ENCODE results near the gene CMSS1.

CMSS1 gene

GRCh38 chr3:100040451-100041225 is 223.0 kb downstream of the CMSS1 start:
- H3K4me3 ChIP-seq (ENCODE audit: low read length), result no peak overlapping the region
- TF ChIP-seq, protein P1, sequence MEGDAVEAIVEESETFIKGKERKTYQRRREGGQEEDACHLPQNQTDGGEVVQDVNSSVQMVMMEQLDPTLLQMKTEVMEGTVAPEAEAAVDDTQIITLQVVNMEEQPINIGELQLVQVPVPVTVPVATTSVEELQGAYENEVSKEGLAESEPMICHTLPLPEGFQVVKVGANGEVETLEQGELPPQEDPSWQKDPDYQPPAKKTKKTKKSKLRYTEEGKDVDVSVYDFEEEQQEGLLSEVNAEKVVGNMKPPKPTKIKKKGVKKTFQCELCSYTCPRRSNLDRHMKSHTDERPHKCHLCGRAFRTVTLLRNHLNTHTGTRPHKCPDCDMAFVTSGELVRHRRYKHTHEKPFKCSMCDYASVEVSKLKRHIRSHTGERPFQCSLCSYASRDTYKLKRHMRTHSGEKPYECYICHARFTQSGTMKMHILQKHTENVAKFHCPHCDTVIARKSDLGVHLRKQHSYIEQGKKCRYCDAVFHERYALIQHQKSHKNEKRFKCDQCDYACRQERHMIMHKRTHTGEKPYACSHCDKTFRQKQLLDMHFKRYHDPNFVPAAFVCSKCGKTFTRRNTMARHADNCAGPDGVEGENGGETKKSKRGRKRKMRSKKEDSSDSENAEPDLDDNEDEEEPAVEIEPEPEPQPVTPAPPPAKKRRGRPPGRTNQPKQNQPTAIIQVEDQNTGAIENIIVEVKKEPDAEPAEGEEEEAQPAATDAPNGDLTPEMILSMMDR (IDR thresholded peaks at IDR 0.05; ENCODE audit: insufficient read depth, low read depth, low read length, missing control alignments), result no peak
- DNase-seq (ENCODE audit: low read depth), result peak; percentile 19

GRCh38 chr3:100041328-100041749 is 223.7 kb downstream of the CMSS1 start:
- TF ChIP-seq, protein P1 (IDR thresholded peaks at IDR 0.05; ENCODE audit: insufficient read depth, low read depth, low read length, missing control alignments), result no peak
- no peak overlapping the region for H3K4me3 ChIP-seq (ENCODE audit: low read length)
- DNase-seq (ENCODE audit: low read depth), result peak; percentile 76

GRCh38 chr3:100042166-100042981 is 224.7 kb downstream of the CMSS1 start:
- TF ChIP-seq, protein P1 (IDR thresholded peaks at IDR 0.05; ENCODE audit: insufficient read depth, low read depth, low read length, missing control alignments), result no peak
- no peak overlapping the region for H3K4me3 ChIP-seq (ENCODE audit: low read length)
- peak; percentile 80 for DNase-seq (ENCODE audit: low read depth)

- H3K4me3 ChIP-seq (ENCODE audit: low read length), result no peak overlapping the region
- TF ChIP-seq, protein P1 (IDR thresholded peaks at IDR 0.05; ENCODE audit: insufficient read depth, low read depth, low read length, missing control alignments), result no peak
- no peak for DNase-seq (ENCODE audit: low read depth)
These were observed 225.6 kb downstream of the CMSS1 start for GRCh38 chr3:100043271-100043670.

DNA sequence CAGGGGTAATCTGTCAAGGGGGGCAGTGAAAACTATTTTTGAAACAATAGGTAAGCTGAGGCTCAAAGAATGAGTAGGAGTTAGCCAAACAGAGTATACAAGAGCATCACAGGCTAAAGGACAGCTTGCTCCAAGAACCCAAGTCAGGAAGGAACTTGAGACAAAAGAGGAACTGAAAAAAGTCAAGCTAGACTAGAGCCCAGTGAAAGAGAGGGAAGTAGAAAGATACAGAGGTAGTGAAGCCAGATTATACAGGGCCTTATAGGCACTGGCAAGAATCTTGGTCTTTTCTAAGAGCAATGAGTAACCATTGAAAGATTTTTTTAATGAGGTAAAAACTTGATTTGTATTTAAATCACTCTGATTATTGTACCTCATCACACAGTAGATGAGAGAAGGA is 226.7 kb downstream of the CMSS1 start:
- no peak overlapping the region for H3K4me3 ChIP-seq (ENCODE audit: low read length)
- DNase-seq (ENCODE audit: low read depth), result no peak
- TF ChIP-seq, protein P1 (IDR thresholded peaks at IDR 0.05; ENCODE audit: insufficient read depth, low read depth, low read length, missing control alignments), result no peak

DNA sequence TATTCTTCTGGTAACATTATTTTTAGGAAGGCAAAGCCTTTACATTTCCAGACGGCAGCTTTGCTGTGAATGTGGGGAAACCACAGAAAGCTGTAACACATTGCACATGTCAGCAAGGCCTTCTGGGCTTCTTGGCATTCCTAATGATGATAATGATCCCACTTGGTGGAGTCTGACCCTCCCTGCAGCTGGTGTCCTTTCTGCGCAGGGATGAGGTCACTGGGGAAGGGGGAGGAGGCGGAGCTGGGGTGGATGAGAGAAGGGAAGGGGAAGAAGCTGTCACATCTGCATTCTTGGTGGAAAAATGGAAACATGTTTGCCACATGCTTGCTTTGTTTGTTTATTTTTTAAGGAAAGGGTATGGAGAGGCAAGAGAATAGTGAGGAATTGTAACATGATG is 228.0 kb downstream of the CMSS1 start:
- H3K4me3 ChIP-seq (ENCODE audit: low read length), result no peak overlapping the region
- TF ChIP-seq, protein P1 (IDR thresholded peaks at IDR 0.05; ENCODE audit: insufficient read depth, low read depth, low read length, missing control alignments), result no peak
- DNase-seq (ENCODE audit: low read depth), result peak; percentile 31

Data from epithelial cell of esophagus (primary cell).